ENCODE measurements around the gene MBD5. TPM values are rescaled to one million over a fixed set of nuclear protein-coding genes. Genes with fewer than 3 reads are reported as not detected.

The MBD5 gene
- total and polyA plus RNA-seq, 2 donors, result 13.3 to 13.4 TPM

- Histone ChIP-seq H3K4me1 (ENCODE audit: control insufficient read depth in 2 of 2, insufficient read depth in 2 of 2, low read length in 2 of 2) (no peaks in the 10 kb centered on the region), H3K27ac (ENCODE audit: low read depth in 1 of 2, low read length in 1 of 2) (no peak overlapping the region), H3K4me3 (ENCODE audit: low read length in 2 of 2) (no peak overlapping the region), H3K36me3 (ENCODE audit: control insufficient read depth in 2 of 2, insufficient read depth in 2 of 2, low read length in 1 of 2) (no peaks in the 10 kb centered on the region), H3K9me3 (ENCODE audit: control insufficient read depth in 2 of 2, insufficient read depth in 1 of 2, low read length in 1 of 2) (no peaks in the 10 kb centered on the region), H3K27me3 (ENCODE audit: control insufficient read depth in 2 of 2, insufficient read depth in 1 of 2, low read length in 1 of 2) (no peaks in the 10 kb centered on the region)
- DNase-seq (ENCODE audit: low read depth in 6 of 9, low spot score in 9 of 9), result no peak
- WGBS, result 98% methylated on average over 4 of the region's 4 CpGs
Measured at GRCh38 chr2:148032215-148032614, 11.3 kb downstream of the MBD5 start.

GRCh38 chr2:148039783-148040182 is 18.9 kb downstream of the MBD5 start:
- Histone ChIP-seq H3K9me3 (ENCODE audit: control insufficient read depth in 2 of 2, insufficient read depth in 1 of 2, low read length in 1 of 2) (no peaks in the 10 kb centered on the region), H3K27ac (ENCODE audit: low read depth in 1 of 2, low read length in 1 of 2) (no peak overlapping the region), H3K4me1 (ENCODE audit: control insufficient read depth in 2 of 2, insufficient read depth in 2 of 2, low read length in 2 of 2) (no peaks in the 10 kb centered on the region), H3K27me3 (ENCODE audit: control insufficient read depth in 2 of 2, insufficient read depth in 1 of 2, low read length in 1 of 2) (no peaks in the 10 kb centered on the region), H3K36me3 (ENCODE audit: control insufficient read depth in 2 of 2, insufficient read depth in 2 of 2, low read length in 1 of 2) (no peaks in the 10 kb centered on the region), H3K4me3 (ENCODE audit: low read length in 2 of 2) (no peak overlapping the region)
- WGBS, result 97% methylated on average over 1 of the region's 1 CpG
- no peak for DNase-seq (ENCODE audit: low read depth in 6 of 9, low spot score in 9 of 9)

DNA sequence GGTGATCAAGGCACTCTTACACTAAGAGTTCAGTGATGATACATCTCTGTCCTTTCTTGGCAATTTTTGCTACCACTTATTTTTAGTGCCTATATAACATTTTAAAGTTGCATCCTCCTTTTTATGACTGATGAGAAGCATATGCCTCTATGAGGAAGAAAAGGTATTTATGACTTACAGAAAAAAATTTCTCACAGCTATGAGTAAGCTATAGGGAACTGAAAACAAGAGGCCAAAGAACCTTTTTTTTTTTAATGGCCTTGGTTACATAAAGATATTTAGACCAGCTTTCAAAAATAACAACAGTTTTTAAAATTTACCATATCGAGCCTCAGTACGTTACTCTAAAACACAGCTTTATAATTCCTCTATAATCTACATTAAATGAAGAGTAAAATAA is 21.3 kb downstream of the MBD5 start:
- Histone ChIP-seq H3K27ac (ENCODE audit: low read depth in 1 of 2, low read length in 1 of 2) (no peak overlapping the region), H3K4me3 (ENCODE audit: low read length in 2 of 2) (no peak overlapping the region), H3K4me1 (ENCODE audit: control insufficient read depth in 2 of 2, insufficient read depth in 2 of 2, low read length in 2 of 2) (no peaks in the 10 kb centered on the region), H3K36me3 (ENCODE audit: control insufficient read depth in 2 of 2, insufficient read depth in 2 of 2, low read length in 1 of 2) (no peaks in the 10 kb centered on the region), H3K9me3 (ENCODE audit: control insufficient read depth in 2 of 2, insufficient read depth in 1 of 2, low read length in 1 of 2) (no peaks in the 10 kb centered on the region), H3K27me3 (ENCODE audit: control insufficient read depth in 2 of 2, insufficient read depth in 1 of 2, low read length in 1 of 2) (no peaks in the 10 kb centered on the region)
- 97% methylated on average over 2 of the region's 2 CpGs for WGBS
- no peak for DNase-seq (ENCODE audit: low read depth in 6 of 9, low spot score in 9 of 9)

DNA sequence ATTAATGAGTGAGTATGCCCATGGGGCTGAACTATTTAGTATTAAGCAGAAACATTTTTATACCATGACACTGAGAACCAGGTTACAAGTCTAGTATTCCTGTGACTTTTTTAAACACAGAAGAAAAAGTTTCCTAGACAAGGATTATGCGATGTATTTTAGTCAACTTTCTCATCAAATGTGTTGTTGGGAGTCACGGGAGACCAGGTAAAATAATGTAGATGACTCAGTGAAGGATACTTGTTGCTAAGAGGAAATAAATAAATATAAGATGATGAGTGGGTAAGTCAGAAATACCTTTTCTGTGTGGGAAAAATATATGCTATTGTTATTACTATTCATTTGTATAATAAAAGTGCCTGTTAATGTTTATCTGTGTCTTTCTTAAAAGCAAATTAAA is 23.4 kb downstream of the MBD5 start:
- no peaks in the 10 kb centered on the region for H3K4me1 ChIP-seq (ENCODE audit: control insufficient read depth in 2 of 2, insufficient read depth in 2 of 2, low read length in 2 of 2)
- no peaks in the 10 kb centered on the region for H3K27me3 ChIP-seq (ENCODE audit: control insufficient read depth in 2 of 2, insufficient read depth in 1 of 2, low read length in 1 of 2)
- no peak overlapping the region for H3K27ac ChIP-seq (ENCODE audit: low read depth in 1 of 2, low read length in 1 of 2)
- WGBS, result 97% methylated on average over 2 of the region's 2 CpGs
- no peak overlapping the region for H3K4me3 ChIP-seq (ENCODE audit: low read length in 2 of 2)
- no peaks in the 10 kb centered on the region for H3K36me3 ChIP-seq (ENCODE audit: control insufficient read depth in 2 of 2, insufficient read depth in 2 of 2, low read length in 1 of 2)
- DNase-seq (ENCODE audit: low read depth in 6 of 9, low spot score in 9 of 9), result no peak
- no peaks in the 10 kb centered on the region for H3K9me3 ChIP-seq (ENCODE audit: control insufficient read depth in 2 of 2, insufficient read depth in 1 of 2, low read length in 1 of 2)

DNA sequence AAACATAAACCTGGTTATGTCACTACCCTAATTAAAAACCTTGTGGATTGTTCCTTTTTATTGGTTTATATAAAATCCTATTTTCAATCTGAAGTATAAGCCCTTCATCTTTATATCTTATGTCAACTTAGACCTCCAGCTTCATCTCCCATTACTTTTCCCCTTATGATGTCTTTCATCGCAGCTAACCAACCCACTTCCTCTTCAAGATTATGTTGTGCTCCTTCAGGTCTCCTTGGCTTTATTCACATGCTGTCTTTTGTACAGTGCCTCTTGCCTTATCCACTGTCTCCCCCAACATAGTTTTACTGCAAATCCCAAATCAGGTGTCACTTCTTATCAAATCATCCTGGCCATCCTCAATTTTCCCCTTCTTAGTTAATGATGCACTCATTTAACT is 25.9 kb downstream of the MBD5 start:
- DNase-seq (ENCODE audit: low read depth in 6 of 9, low spot score in 9 of 9), result peak in 2 of 9 donors; percentile 20 to 41
- Histone ChIP-seq H3K27me3 (ENCODE audit: control insufficient read depth in 2 of 2, insufficient read depth in 1 of 2, low read length in 1 of 2) (no peaks in the 10 kb centered on the region), H3K4me1 (ENCODE audit: control insufficient read depth in 2 of 2, insufficient read depth in 2 of 2, low read length in 2 of 2) (no peaks in the 10 kb centered on the region), H3K4me3 (ENCODE audit: low read length in 2 of 2) (no peak overlapping the region), H3K9me3 (ENCODE audit: control insufficient read depth in 2 of 2, insufficient read depth in 1 of 2, low read length in 1 of 2) (no peaks in the 10 kb centered on the region), H3K36me3 (ENCODE audit: control insufficient read depth in 2 of 2, insufficient read depth in 2 of 2, low read length in 1 of 2) (no peaks in the 10 kb centered on the region), H3K27ac (ENCODE audit: low read depth in 1 of 2, low read length in 1 of 2) (no peak overlapping the region)
- 33% methylated on average over 1 of the region's 1 CpG for WGBS

DNA sequence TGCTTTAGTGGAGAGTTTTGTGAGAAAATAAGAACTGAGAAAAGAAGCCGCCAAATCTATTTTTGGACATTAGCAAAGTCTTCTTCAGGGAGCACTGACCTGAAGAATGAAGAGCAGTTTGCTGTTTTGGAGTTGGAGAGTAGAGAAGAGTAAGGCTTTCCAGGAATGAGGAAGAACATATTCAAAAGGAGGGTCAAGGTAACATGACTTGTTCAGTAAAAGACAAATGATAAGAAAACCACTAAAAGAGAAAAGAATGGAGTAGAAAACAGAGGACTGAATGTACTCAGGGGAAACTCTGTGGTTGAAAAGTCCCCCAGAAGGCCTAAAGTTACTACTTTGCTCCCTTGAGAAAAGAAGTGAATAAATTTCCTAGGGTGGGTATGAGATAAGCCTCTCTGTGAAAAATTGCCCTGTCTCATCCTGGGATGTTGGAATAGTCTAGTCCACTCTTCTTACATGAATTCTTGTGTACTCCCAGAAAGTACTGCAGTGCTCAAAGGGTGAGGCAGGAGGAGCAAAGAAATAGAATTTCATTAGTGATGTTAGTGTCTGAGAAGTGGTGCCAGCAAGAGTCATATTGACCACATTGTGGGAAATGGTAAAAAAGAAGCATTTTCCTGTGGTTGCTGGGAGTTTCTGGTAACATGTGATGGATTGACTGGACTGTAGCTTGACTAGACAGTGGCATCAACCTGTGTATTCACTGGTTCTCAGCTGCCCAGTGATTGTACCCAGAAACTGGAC is 27.8 kb downstream of the MBD5 start:
- Histone ChIP-seq H3K4me3 (ENCODE audit: low read length in 2 of 2) (no peak overlapping the region), H3K27ac (ENCODE audit: low read depth in 1 of 2, low read length in 1 of 2) (no peak overlapping the region), H3K9me3 (ENCODE audit: control insufficient read depth in 2 of 2, insufficient read depth in 1 of 2, low read length in 1 of 2) (no peaks in the 10 kb centered on the region), H3K27me3 (ENCODE audit: control insufficient read depth in 2 of 2, insufficient read depth in 1 of 2, low read length in 1 of 2) (no peaks in the 10 kb centered on the region), H3K4me1 (ENCODE audit: control insufficient read depth in 2 of 2, insufficient read depth in 2 of 2, low read length in 2 of 2) (no peaks in the 10 kb centered on the region), H3K36me3 (ENCODE audit: control insufficient read depth in 2 of 2, insufficient read depth in 2 of 2, low read length in 1 of 2) (no peaks in the 10 kb centered on the region)
- DNase-seq (ENCODE audit: low read depth in 6 of 9, low spot score in 9 of 9), result no peak
- 100% methylated on average over 1 of the region's 1 CpG for WGBS

GRCh38 chr2:148049284-148049683 is 28.4 kb downstream of the MBD5 start:
- Histone ChIP-seq H3K36me3 (ENCODE audit: control insufficient read depth in 2 of 2, insufficient read depth in 2 of 2, low read length in 1 of 2) (no peaks in the 10 kb centered on the region), H3K27me3 (ENCODE audit: control insufficient read depth in 2 of 2, insufficient read depth in 1 of 2, low read length in 1 of 2) (no peaks in the 10 kb centered on the region), H3K27ac (ENCODE audit: low read depth in 1 of 2, low read length in 1 of 2) (no peak overlapping the region), H3K9me3 (ENCODE audit: control insufficient read depth in 2 of 2, insufficient read depth in 1 of 2, low read length in 1 of 2) (no peaks in the 10 kb centered on the region), H3K4me1 (ENCODE audit: control insufficient read depth in 2 of 2, insufficient read depth in 2 of 2, low read length in 2 of 2) (no peaks in the 10 kb centered on the region), H3K4me3 (ENCODE audit: low read length in 2 of 2) (no peak overlapping the region)
- DNase-seq (ENCODE audit: low read depth in 6 of 9, low spot score in 9 of 9), result no peak

DNA sequence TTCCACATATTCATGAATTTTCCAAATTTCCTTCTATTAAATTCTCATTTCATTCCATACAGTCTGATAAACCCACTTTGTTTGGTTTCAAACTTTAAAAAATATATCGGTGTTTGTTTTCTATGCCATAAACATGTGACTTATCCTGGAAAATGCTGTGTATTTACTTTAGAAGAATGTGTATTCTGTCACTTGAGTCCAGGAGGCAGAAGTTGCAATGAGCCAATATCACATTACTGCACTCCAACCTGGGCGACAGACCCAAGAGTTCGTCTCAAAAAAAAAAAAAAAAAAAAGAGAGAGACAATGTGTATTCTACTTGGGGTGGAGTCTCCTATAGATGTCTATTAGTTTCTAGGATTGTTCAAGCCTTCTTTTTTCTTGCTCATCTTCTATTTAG is 31.8 kb downstream of the MBD5 start:
- no peak overlapping the region for H3K4me3 ChIP-seq (ENCODE audit: low read length in 2 of 2)
- no peaks in the 10 kb centered on the region for H3K36me3 ChIP-seq (ENCODE audit: control insufficient read depth in 2 of 2, insufficient read depth in 2 of 2, low read length in 1 of 2)
- no peak for DNase-seq (ENCODE audit: low read depth in 6 of 9, low spot score in 9 of 9)
- no peak overlapping the region for H3K27ac ChIP-seq (ENCODE audit: low read depth in 1 of 2, low read length in 1 of 2)
- H3K27me3 ChIP-seq (ENCODE audit: control insufficient read depth in 2 of 2, insufficient read depth in 1 of 2, low read length in 1 of 2), result no peaks in the 10 kb centered on the region
- H3K9me3 ChIP-seq (ENCODE audit: control insufficient read depth in 2 of 2, insufficient read depth in 1 of 2, low read length in 1 of 2), result no peaks in the 10 kb centered on the region
- H3K4me1 ChIP-seq (ENCODE audit: control insufficient read depth in 2 of 2, insufficient read depth in 2 of 2, low read length in 2 of 2), result no peaks in the 10 kb centered on the region
- over 99% methylated on average over 3 of the region's 3 CpGs for WGBS

- Histone ChIP-seq H3K9me3 (ENCODE audit: control insufficient read depth in 2 of 2, insufficient read depth in 1 of 2, low read length in 1 of 2) (no peaks in the 10 kb centered on the region), H3K36me3 (ENCODE audit: control insufficient read depth in 2 of 2, insufficient read depth in 2 of 2, low read length in 1 of 2) (no peaks in the 10 kb centered on the region), H3K27me3 (ENCODE audit: control insufficient read depth in 2 of 2, insufficient read depth in 1 of 2, low read length in 1 of 2) (no peaks in the 10 kb centered on the region), H3K27ac (ENCODE audit: low read depth in 1 of 2, low read length in 1 of 2) (no peak overlapping the region), H3K4me3 (ENCODE audit: low read length in 2 of 2) (no peak overlapping the region), H3K4me1 (ENCODE audit: control insufficient read depth in 2 of 2, insufficient read depth in 2 of 2, low read length in 2 of 2) (no peaks in the 10 kb centered on the region)
- no peak for DNase-seq (ENCODE audit: low read depth in 6 of 9, low spot score in 9 of 9)
- 96% methylated on average over 1 of the region's 1 CpG for WGBS
Measured at GRCh38 chr2:148058641-148059040, 37.8 kb downstream of the MBD5 start.
